K562 (cell line): ENCODE measurements around the gene GATA5. TPM values are rescaled to one million over a fixed set of nuclear protein-coding genes. Genes with fewer than 3 reads are reported as not detected.

ENCODE experiments used
- ATAC-seq: fragments of 200-7000 bp; cut with Tn5 transposase; 3 replicates; pipeline ENCODE4 v1.9.1; 2020; ENCODE audit warnings: moderate library complexity
- BruUV-seq: library from RNA; stranded (reverse); fragments of 400-500 nt; replicated peaks from 2 replicates; lab custom pipeline; 2021; lab: Mats Ljungman, UMichigan
- CTCF ChIA-PET: fragments of 300-600 bp; formaldehyde crosslinking; extraction: SDS; loops from one replicate; lab custom pipeline; 2021; ENCODE audit warnings: low intra/inter-chr PET ratio; lab: Yijun Ruan, JAX
- POLR2A ChIA-PET: fragments of 300-600, 350-650 bp; sonication (Branson Sonifier 250); formaldehyde crosslinking; extraction: SDS; loops from one replicate; lab custom pipeline; 2021; ENCODE audit warnings: antibody characterized with exemption, inconsistent platforms; lab: Yijun Ruan, JAX
- DNase-seq, 4 experiments: peaks; one replicate each; pipeline versions ENCODE4 v3.0.0 to v3.0.0-alpha.2; 2011 to 2018; ENCODE audit warnings: low spot score in 3 of 4, mixed read lengths in 3 of 4; ENCODE audit errors: extremely low read depth in 1 of 4
- FAIRE-seq: peaks from 2 replicates; lab custom pipeline; 2011; peaks lifted over from hg19 to GRCh38; lab: Jason Lieb, UNC
- H2AFZ ChIP-seq: 2 replicates; pipeline ENCODE4 v1.6.0; 2011; ENCODE audit warnings: low read depth, low read length, control low read depth, inconsistent platforms
- H3K27ac ChIP-seq: fragments of 200-600 bp; 3 replicates; pipeline ENCODE4 v1.8.0; 2011; ENCODE audit warnings: low read depth, mild to moderate bottlenecking, control low read depth, inconsistent platforms, low read length, moderate library complexity, mixed read lengths; ENCODE audit errors: extremely low read depth
- H3K27me3 ChIP-seq, 2 experiments: fragments of 300-600 bp in 1 of 2; 2 replicates in 1 of 2; 3 replicates in 1 of 2; pipeline versions ENCODE4 v1.6.0 to v1.8.0; 2011; ENCODE audit warnings: inconsistent platforms in 2 of 2, low read length in 2 of 2, mild to moderate bottlenecking in 1 of 2, mixed read lengths in 1 of 2, moderate library complexity in 1 of 2; ENCODE audit not compliant: control insufficient read depth in 2 of 2, insufficient read depth in 2 of 2
- H3K36me3 ChIP-seq: fragments of 300-600 bp; 3 replicates; pipeline ENCODE4 v1.8.0; 2011; ENCODE audit warnings: mild to moderate bottlenecking, low read length, inconsistent platforms; ENCODE audit not compliant: control insufficient read depth, insufficient read depth
- H3K4me1 ChIP-seq, 2 experiments: fragments of 200-600 bp in 1 of 2; replicated peaks in 1 of 2; 2 replicates in 1 of 2; 3 replicates in 1 of 2; pipeline versions ENCODE4 v1.5.1 to v1.8.0; 2011; ENCODE audit warnings: inconsistent platforms in 2 of 2, low read length in 2 of 2, mild to moderate bottlenecking in 1 of 2, mixed read lengths in 1 of 2, moderate library complexity in 1 of 2; ENCODE audit not compliant: control insufficient read depth in 2 of 2, insufficient read depth in 2 of 2
- H3K4me2 ChIP-seq: 2 replicates; pipeline ENCODE4 v1.6.1; 2011; ENCODE audit warnings: low read length, control low read depth, inconsistent platforms, mixed read lengths; ENCODE audit not compliant: insufficient read depth
- H3K4me3 ChIP-seq: fragments of 200-600 bp; sonication (generic), shearing (Covaris generic); 2 replicates; pipeline ENCODE4 v1.5.1; 2016; ENCODE audit warnings: control low read depth, inconsistent platforms
- H3K79me2 ChIP-seq: fragments of 200-600 bp; 3 replicates; pipeline ENCODE4 v1.8.0; 2011; ENCODE audit warnings: low read length, inconsistent platforms; ENCODE audit not compliant: control insufficient read depth, insufficient read depth
- H3K9ac ChIP-seq, 2 experiments: 2 replicates each; pipeline versions ENCODE4 v1.6.0 to v1.6.1; 2011; ENCODE audit warnings: low read depth in 2 of 2, low read length in 2 of 2, control low read depth in 1 of 2, inconsistent platforms in 1 of 2, mild to moderate bottlenecking in 1 of 2, mixed read lengths in 1 of 2; ENCODE audit not compliant: insufficient read depth in 1 of 2
- H3K9me1 ChIP-seq: one replicate; pipeline ENCODE4 v1.6.0; 2011; ENCODE audit warnings: inconsistent platforms, mild to moderate bottlenecking, low read length, moderate library complexity; ENCODE audit not compliant: control insufficient read depth, insufficient read depth
- H3K9me3 ChIP-seq: replicated peaks from 2 replicates; pipeline ENCODE4 v1.5.1; 2011; ENCODE audit warnings: low read depth, low read length, inconsistent platforms; ENCODE audit not compliant: control insufficient read depth, insufficient read depth
- H4K20me1 ChIP-seq: replicated peaks from 2 replicates; pipeline ENCODE4 v1.6.1; 2011; ENCODE audit warnings: low read length, inconsistent platforms, mixed read lengths; ENCODE audit not compliant: control insufficient read depth, insufficient read depth
- BCOR ChIP-seq: fragments of 450-650 bp; IDR thresholded peaks from 2 replicates; pipeline ENCODE4 v1.6.1; 2016
- FIP1L1 ChIP-seq: fragments of 200-400 bp; formaldehyde crosslinking; IDR thresholded peaks from 2 replicates; pipeline ENCODE4 v1.6.1; 2018; ENCODE audit warnings: mild to moderate bottlenecking, low read depth, low read length; ENCODE audit not compliant: poor library complexity, severe bottlenecking
- NELFE ChIP-seq: IDR thresholded peaks from 2 replicates; pipeline ENCODE4 v1.6.1; 2011; ENCODE audit warnings: mild to moderate bottlenecking; ENCODE audit not compliant: insufficient read depth, insufficient read length
- NR2C1 ChIP-seq, 2 experiments: fragments of 450-650 bp; IDR thresholded peaks; 2 replicates each; pipeline ENCODE4 v1.6.1; 2017; ENCODE audit warnings: mild to moderate bottlenecking in 2 of 2, antibody characterized with exemption in 1 of 2, inconsistent platforms in 1 of 2, missing compliant biosample characterization in 1 of 2, missing genetic modification characterization in 1 of 2
- ZFP36 ChIP-seq: fragments of 150-350 bp; IDR thresholded peaks from 2 replicates; pipeline ENCODE4 v1.6.1; 2018; ENCODE audit warnings: low read length, low read depth; ENCODE audit not compliant: partially characterized antibody
- ZKSCAN8 ChIP-seq: fragments of 200-800 bp; sonication (Bioruptor generic); IDR thresholded peaks from 2 replicates; pipeline ENCODE4 v1.6.1; 2016; ENCODE audit warnings: missing genetic modification characterization, missing compliant biosample characterization
- ZNF197 ChIP-seq: fragments of 200-800 bp; sonication (Bioruptor generic); IDR thresholded peaks from 2 replicates; pipeline ENCODE4 v1.6.1; 2016; ENCODE audit warnings: low read depth, missing genetic modification characterization, missing compliant biosample characterization
- ZNF316 ChIP-seq: fragments of 450-650 bp; IDR thresholded peaks from 2 replicates; pipeline ENCODE4 v1.6.1; 2016
- WGBS: fragments of 100-300 bp; shearing (Covaris generic); methylation state at CpG from one replicate; pipeline ENCODE4 v1.1.6; 2016; ENCODE audit warnings: low coverage, mixed read lengths; ENCODE audit not compliant: insufficient coverage; ENCODE audit errors: missing lambda C conversion rate; 5-methylcytosine and 5-hydroxymethylcytosine counted together
- in situ Hi-C: fragments of 300-500 bp; cut with MboI; formaldehyde crosslinking; loops from 4 replicates; pipeline ENCODE4 v1.15.0; 2018; ENCODE audit warnings: inconsistent platforms, mixed read lengths
- intact Hi-C: fragments of 100-400 bp; cut with micrococcal nuclease; formaldehyde crosslinking; loops from 2 replicates; pipeline ENCODE4 v1.14.2; 2022
- polyA plus RNA-seq, 8 experiments: library from polyadenylated mRNA; depleted of rRNA in 4 of 8; stranded (reverse) in 5 of 8; unstranded in 3 of 8; fragments of >200 nt; fragmentation: Nextera tagmentation in 2 of 8; fragmentation: Illumina TruSeq in 1 of 8; extraction: Ambion mirVana in 2 of 8; extraction: Trizol in 1 of 8; gene quantifications; 2 replicates each; pipeline versions ENCODE4 v1.2.1 to v1.2.3, GENCODE V29; 2011 to 2014; ENCODE audit warnings: inconsistent platforms in 1 of 8, missing spikeins in 1 of 8
- total RNA-seq, 7 experiments: library from RNA; depleted of rRNA in 6 of 7; stranded (reverse); fragments of >200 nt in 6 of 7; fragmentation: Illumina TruSeq in 2 of 7; extraction: Trizol in 2 of 7; gene quantifications; 2 replicates each; pipeline versions ENCODE4 v1.2.1 to v1.2.3, GENCODE V29; 2011 to 2021; ENCODE audit warnings: low replicate concordance in 1 of 7

GATA5 gene
- total and polyA plus RNA-seq, 9 of the 15 experiments (the other 6 are each of a cell fraction or from before 2014, with no cell fraction given), result 0.09 to 0.57 (median 0.20) TPM; not detected in 3

DNA sequence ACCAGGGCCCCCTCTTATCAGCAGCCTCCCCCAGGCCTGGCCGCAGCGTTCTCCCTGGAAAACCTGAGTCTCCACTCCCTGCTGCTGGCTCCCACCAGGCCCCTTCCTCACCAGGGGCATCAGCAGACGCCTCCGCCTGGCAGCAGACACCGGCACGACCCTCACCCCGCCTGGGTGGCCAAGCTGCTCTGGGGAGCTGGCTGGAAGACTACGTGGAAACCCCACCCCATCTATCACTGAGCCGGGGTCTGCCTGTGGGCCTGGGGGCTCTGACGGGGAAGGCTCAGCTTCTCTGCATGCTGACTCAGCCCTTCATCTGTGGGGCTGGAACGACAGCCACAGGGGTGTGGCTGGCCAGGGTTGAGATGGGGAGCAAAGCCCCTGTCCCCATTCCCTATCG is 29.3 kb downstream of the GATA5 start (continued):
- no peak for TF ChIP-seq NR2C1 (IDR thresholded peaks at IDR 0.05)
- no peak for TF ChIP-seq NR2C1 (tag; IDR thresholded peaks at IDR 0.05)
- TF ChIP-seq NELFE, result no peak
- TF ChIP-seq FIP1L1, result no peak
- no peak for TF ChIP-seq ZKSCAN8
- peak; percentile 89 for TF ChIP-seq ZNF316

DNA sequence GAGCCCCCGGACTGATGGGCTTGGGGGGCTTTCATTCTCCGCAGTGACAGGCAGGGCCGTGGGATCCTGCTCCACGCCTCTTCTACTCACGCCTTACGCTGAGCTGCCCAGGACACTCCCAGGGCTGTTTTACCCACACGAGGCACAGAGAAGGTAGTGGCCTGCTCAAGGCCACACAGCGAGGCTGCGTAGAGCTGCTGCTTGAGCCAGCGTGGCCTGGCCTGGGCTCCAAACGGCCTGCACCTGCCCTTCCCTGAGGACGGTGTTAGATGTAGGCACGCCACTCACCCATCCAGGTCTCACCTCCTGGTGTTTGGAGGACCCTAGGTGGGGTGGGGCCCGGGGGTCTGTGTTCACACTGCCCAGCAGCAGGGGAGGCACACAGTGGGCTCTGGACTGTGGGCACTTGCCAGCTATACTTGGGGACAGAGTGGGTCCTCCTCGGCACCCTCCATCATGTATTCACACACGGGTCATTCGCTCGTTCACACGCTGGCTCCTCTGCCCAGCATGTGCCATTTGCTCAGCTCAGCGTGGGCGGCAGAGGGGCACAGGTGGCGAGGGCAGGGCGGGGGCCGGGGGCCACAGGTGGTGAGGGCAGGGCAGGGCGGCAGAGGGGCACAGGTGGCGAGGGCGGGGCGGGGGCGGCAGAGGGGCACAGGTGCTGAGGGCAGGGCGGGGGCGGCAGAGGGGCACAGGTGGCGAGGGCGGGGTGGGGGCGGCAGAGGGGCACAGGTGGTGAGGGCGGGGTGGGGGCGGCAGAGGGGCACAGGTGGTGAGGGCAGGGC is 30.0 kb downstream of the GATA5 start:
- Histone ChIP-seq H2AFZ (no peak overlapping the region), H3K4me1 (peaks cover 23 to 67% of the 10 kb centered on the region in 2 experiments; a peak in 4 of 5 replicates), H3K36me3 (no peaks in the 10 kb centered on the region), H3K9ac (peak overlapping the region in 1 of 2 experiments; percentile 40; a peak in 1 of 4 replicates), H4K20me1 (no peaks in the 10 kb centered on the region), H3K9me3 (no peaks in the 10 kb centered on the region), H3K27me3 (peaks cover 2 to 25% of the 10 kb centered on the region in 2 experiments; a peak in 4 of 5 replicates), H3K9me1 (no peaks in the 10 kb centered on the region), H3K4me3 (no peak overlapping the region), H3K4me2 (no peak overlapping the region), H3K79me2 (no peaks in the 10 kb centered on the region), H3K27ac (no peak overlapping the region)
- DNase-seq (no peak), ATAC-seq (0 out of 3 replicates have a peak, but pooled peaks have one; percentile 8), FAIRE-seq (no peak)
- ChIA-PET POLR2A (interaction anchor here (0.6 to 1.8 kb wide), 5 partner anchors 9 to 221 kb away, joined by 3 to 9 read pairs (median 4); no protein-coding TSS in a partner anchor), CTCF (no interaction called here)
- in situ Hi-C loops (no loop called here), intact Hi-C loops (no loop called here)
- 50% methylated on average over 23 of the region's 36 CpGs for WGBS
- no TSS peak for BruUV-seq
- TF ChIP-seq BCOR (0 out of 2 replicates have a peak, but pooled peaks have one; percentile 21), ZNF197 (CRISPR knock-in tag) (no peak), ZFP36 (peak; percentile 82)
